CD4-positive, alpha-beta T cell (primary cell): Measurements from ENCODE around the gene LINGO1. TPM values are rescaled to one million over a fixed set of nuclear protein-coding genes. Genes with fewer than 3 reads are reported as not detected.

Experiments
- ATAC-seq: fragments of 200-7000 bp; cut with Tn5 transposase; one replicate; pipeline ENCODE4 v1.10.0; 2022; ENCODE audit warnings: mild to moderate bottlenecking; ENCODE audit not compliant: poor library complexity
- CTCF ChIA-PET: fragments of 350-600 bp; sonication (Branson Sonifier 250); formaldehyde crosslinking; loops from one replicate; lab custom pipeline; 2021; ENCODE audit warnings: antibody characterized with exemption, inconsistent platforms; lab: Charles Lee
- POLR2A ChIA-PET: fragments of 350-600 bp; sonication (Branson Sonifier 250); formaldehyde crosslinking; loops from one replicate; lab custom pipeline; 2021; ENCODE audit warnings: antibody characterized with exemption, inconsistent platforms; lab: Charles Lee
- DNase-seq, 14 experiments: peaks; one replicate each; pipeline ENCODE4 v3.0.0-alpha.2; 2013 to 2020; ENCODE audit warnings: mixed read lengths in 2 of 14
- H3K27ac ChIP-seq, 2 donors: one replicate each; pipeline versions ENCODE4 v1.5.1 to v1.7.0; 2013; ENCODE audit warnings: low read length in 2 of 2, low read depth in 1 of 2, mild to moderate bottlenecking in 1 of 2
- H3K27me3 ChIP-seq, 2 experiments: 1 replicate in 1 of 2; 2 replicates in 1 of 2; pipeline versions ENCODE4 v1.6.1 to v1.7.0; 2013; ENCODE audit warnings: low read length in 2 of 2, control low read depth in 1 of 2, mild to moderate bottlenecking in 1 of 2, moderate library complexity in 1 of 2; ENCODE audit not compliant: insufficient read depth in 2 of 2, control insufficient read depth in 1 of 2
- H3K36me3 ChIP-seq: one replicate; pipeline ENCODE4 v1.6.1; 2013; ENCODE audit warnings: low read length, control low read depth; ENCODE audit not compliant: insufficient read depth
- H3K4me1 ChIP-seq: one replicate; pipeline ENCODE4 v1.6.1; 2013; ENCODE audit warnings: low read length, control low read depth; ENCODE audit not compliant: insufficient read depth
- H3K4me3 ChIP-seq: one replicate; pipeline ENCODE4 v1.5.1; 2013; ENCODE audit warnings: mild to moderate bottlenecking, low read length, moderate library complexity
- H3K9me3 ChIP-seq, 2 experiments: 1 replicate in 1 of 2; 2 replicates in 1 of 2; pipeline versions ENCODE4 v1.6.1 to v1.7.0; 2013; ENCODE audit warnings: low read length in 2 of 2, mild to moderate bottlenecking in 2 of 2, control low read depth in 1 of 2, moderate library complexity in 1 of 2; ENCODE audit not compliant: control insufficient read depth in 1 of 2, insufficient read depth in 1 of 2
- H3K27ac Mint-ChIP-seq: one replicate; pipeline ENCODE4 v1.8.0; 2020; ENCODE audit warnings: mixed read lengths
- H3K27me3 Mint-ChIP-seq: one replicate; pipeline ENCODE4 v1.8.0; 2021; ENCODE audit warnings: mixed read lengths
- H3K36me3 Mint-ChIP-seq: one replicate; pipeline ENCODE4 v1.8.0; 2021; ENCODE audit warnings: low read depth, mixed read lengths
- H3K4me1 Mint-ChIP-seq: one replicate; pipeline ENCODE4 v1.8.0; 2021; ENCODE audit warnings: low read depth, mixed read lengths
- H3K4me3 Mint-ChIP-seq: one replicate; pipeline ENCODE4 v1.8.0; 2020; ENCODE audit warnings: mild to moderate bottlenecking, mixed read lengths
- H3K9me3 Mint-ChIP-seq: one replicate; pipeline ENCODE4 v1.8.0; 2020; ENCODE audit warnings: mixed read lengths
- intact Hi-C, 2 experiments: fragments of 100-400 bp; cut with DNase I in 1 of 2; cut with micrococcal nuclease in 1 of 2; formaldehyde crosslinking; loops; one replicate each; pipeline versions ENCODE4 v1.15.1 to v1.9.0; 2023 to 2025; cut with DNase I, micrococcal nuclease
- total RNA-seq, 174 experiments: library from RNA in 2 of 174; stranded (reverse) in 2 of 174; gene quantifications; one replicate each; pipeline ENCODE4 v1.2.3 and lab custom pipeline; 2021 to 2026
- TF ChIP-seq, protein P1 (sequence below): fragments of 200-600 bp; IDR thresholded peaks from one replicate; pipeline ENCODE4 v1.8.0; 2022; ENCODE audit warnings: antibody characterized with exemption, mild to moderate bottlenecking

LINGO1 gene
- total RNA-seq, 2 experiments from 2014 or later, result not detected

- H3K4me3 Mint-ChIP-seq, result no peak overlapping the region
- ATAC-seq, result no peak
- intact Hi-C loops, result no loop called here
- H3K36me3 Mint-ChIP-seq, result no peaks in the 10 kb centered on the region
- Histone ChIP-seq H3K9me3 (no peaks in the 10 kb centered on the region), H3K4me3 (no peak overlapping the region), H3K27ac (no peak overlapping the region), H3K4me1 (no peaks in the 10 kb centered on the region), H3K36me3 (no peaks in the 10 kb centered on the region), H3K27me3 (no peaks in the 10 kb centered on the region)
- POLR2A ChIA-PET, result no interaction called here
- TF ChIP-seq, protein P1, sequence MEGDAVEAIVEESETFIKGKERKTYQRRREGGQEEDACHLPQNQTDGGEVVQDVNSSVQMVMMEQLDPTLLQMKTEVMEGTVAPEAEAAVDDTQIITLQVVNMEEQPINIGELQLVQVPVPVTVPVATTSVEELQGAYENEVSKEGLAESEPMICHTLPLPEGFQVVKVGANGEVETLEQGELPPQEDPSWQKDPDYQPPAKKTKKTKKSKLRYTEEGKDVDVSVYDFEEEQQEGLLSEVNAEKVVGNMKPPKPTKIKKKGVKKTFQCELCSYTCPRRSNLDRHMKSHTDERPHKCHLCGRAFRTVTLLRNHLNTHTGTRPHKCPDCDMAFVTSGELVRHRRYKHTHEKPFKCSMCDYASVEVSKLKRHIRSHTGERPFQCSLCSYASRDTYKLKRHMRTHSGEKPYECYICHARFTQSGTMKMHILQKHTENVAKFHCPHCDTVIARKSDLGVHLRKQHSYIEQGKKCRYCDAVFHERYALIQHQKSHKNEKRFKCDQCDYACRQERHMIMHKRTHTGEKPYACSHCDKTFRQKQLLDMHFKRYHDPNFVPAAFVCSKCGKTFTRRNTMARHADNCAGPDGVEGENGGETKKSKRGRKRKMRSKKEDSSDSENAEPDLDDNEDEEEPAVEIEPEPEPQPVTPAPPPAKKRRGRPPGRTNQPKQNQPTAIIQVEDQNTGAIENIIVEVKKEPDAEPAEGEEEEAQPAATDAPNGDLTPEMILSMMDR, result no peak
- no peaks in the 10 kb centered on the region for H3K27me3 Mint-ChIP-seq
- no peak for DNase-seq
- CTCF ChIA-PET, result no interaction called here
- no peaks in the 10 kb centered on the region for H3K9me3 Mint-ChIP-seq
- no peaks in the 10 kb centered on the region for H3K4me1 Mint-ChIP-seq
- H3K27ac Mint-ChIP-seq, result no peak overlapping the region
Measured at GRCh38 chr15:77576538-77576937, 56.2 kb downstream of the LINGO1 start.

DNA sequence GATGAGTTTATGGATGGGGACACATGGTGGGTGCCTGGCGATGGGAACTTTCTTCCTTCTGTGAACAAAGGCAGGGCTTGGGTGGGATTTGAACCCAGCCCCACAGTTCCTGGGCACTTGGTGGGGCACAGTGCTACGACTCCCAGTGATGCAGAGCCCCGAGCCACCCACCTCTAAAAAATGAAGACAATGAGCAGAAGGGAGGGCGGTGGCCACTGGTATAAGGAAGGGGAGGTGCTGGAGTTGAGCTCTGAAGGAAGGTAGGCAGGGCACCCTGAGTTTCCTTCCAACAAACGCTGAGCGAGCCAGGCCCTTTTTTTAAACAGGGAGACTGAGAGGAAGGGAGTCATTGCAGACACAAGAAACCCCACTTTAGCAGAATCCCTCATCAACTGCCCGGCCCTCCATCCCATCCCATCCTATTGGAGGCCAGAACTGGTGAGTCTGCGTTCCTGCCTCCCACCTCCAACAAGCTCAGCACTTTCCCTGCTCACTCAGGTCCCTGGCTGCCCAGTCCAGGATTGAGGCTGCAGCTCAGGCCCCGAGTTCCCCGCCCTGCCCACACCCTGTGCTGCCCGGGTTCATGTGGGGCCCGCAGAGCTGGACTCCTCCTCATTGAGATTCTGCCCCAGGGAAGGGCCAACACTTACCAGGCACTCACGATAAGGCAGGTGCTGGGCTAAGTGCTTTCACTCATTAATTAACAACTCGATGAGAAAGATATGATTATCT is 57.3 kb downstream of the LINGO1 start:
- Mint-ChIP-seq H3K27ac (no peak overlapping the region), H3K36me3 (no peaks in the 10 kb centered on the region), H3K9me3 (no peaks in the 10 kb centered on the region), H3K27me3 (no peaks in the 10 kb centered on the region), H3K4me3 (no peak overlapping the region), H3K4me1 (no peaks in the 10 kb centered on the region)
- Histone ChIP-seq H3K4me3 (no peak overlapping the region), H3K4me1 (no peaks in the 10 kb centered on the region), H3K27me3 (no peaks in the 10 kb centered on the region), H3K9me3 (no peaks in the 10 kb centered on the region), H3K27ac (no peak overlapping the region), H3K36me3 (no peaks in the 10 kb centered on the region)
- intact Hi-C loops, result no loop called here
- DNase-seq, result no peak
- TF ChIP-seq, protein P1, result no peak
- no peak for ATAC-seq
- ChIA-PET POLR2A (no interaction called here), CTCF (no interaction called here)

- Histone ChIP-seq H3K27ac (no peak overlapping the region), H3K4me3 (no peak overlapping the region), H3K36me3 (no peaks in the 10 kb centered on the region), H3K27me3 (no peaks in the 10 kb centered on the region), H3K4me1 (no peaks in the 10 kb centered on the region), H3K9me3 (no peaks in the 10 kb centered on the region)
- POLR2A ChIA-PET, result no interaction called here
- Mint-ChIP-seq H3K9me3 (no peaks in the 10 kb centered on the region), H3K4me3 (no peak overlapping the region), H3K36me3 (no peaks in the 10 kb centered on the region), H3K27ac (no peak overlapping the region), H3K4me1 (no peaks in the 10 kb centered on the region), H3K27me3 (no peaks in the 10 kb centered on the region)
- DNase-seq (no peak), ATAC-seq (no peak)
- TF ChIP-seq, protein P1, result no peak
- intact Hi-C loops, result no loop called here
- CTCF ChIA-PET, result no interaction called here
Measured at GRCh38 chr15:77574521-77575202, 58.0 kb downstream of the LINGO1 start.
